Thymus (tissue), 11 donors: Measurements from ENCODE around the gene HDAC3. TPM values are rescaled to one million over a fixed set of nuclear protein-coding genes. Genes with fewer than 3 reads are reported as not detected.
A peak's percentile ranks its signal among the peaks of the same experiment; 100 is the strongest.

Source experiments
- DNase-seq, 9 donors: peaks; one replicate each; pipeline ENCODE4 v3.0.0-alpha.2; 2013; ENCODE audit warnings: low spot score in 9 of 9, low read depth in 6 of 9, missing footprints in 1 of 9
- H3K27ac ChIP-seq, 2 donors: one replicate each; pipeline ENCODE4 v1.5.1; 2013; ENCODE audit warnings: control low read depth in 1 of 2, low read depth in 1 of 2, low read length in 1 of 2, mild to moderate bottlenecking in 1 of 2, moderate library complexity in 1 of 2
- H3K27me3 ChIP-seq, 2 donors: one replicate each; pipeline ENCODE4 v1.5.1; 2013; ENCODE audit warnings: low read length in 1 of 2; ENCODE audit not compliant: control insufficient read depth in 2 of 2, insufficient read depth in 1 of 2
- H3K36me3 ChIP-seq, 2 donors: one replicate each; pipeline ENCODE4 v1.5.1; 2013; ENCODE audit warnings: low read length in 1 of 2, mild to moderate bottlenecking in 1 of 2, moderate library complexity in 1 of 2; ENCODE audit not compliant: control insufficient read depth in 2 of 2, insufficient read depth in 2 of 2
- H3K4me1 ChIP-seq, 2 donors: one replicate each; pipeline ENCODE4 v1.5.1; 2013; ENCODE audit warnings: low read length in 2 of 2; ENCODE audit not compliant: control insufficient read depth in 2 of 2, insufficient read depth in 2 of 2
- H3K4me3 ChIP-seq, 2 donors: one replicate each; pipeline ENCODE4 v1.5.1; 2013; ENCODE audit warnings: low read length in 2 of 2, control low read depth in 1 of 2, mild to moderate bottlenecking in 1 of 2
- H3K9me3 ChIP-seq, 2 donors: one replicate each; pipeline ENCODE4 v1.5.1; 2013; ENCODE audit warnings: low read length in 1 of 2, mild to moderate bottlenecking in 1 of 2; ENCODE audit not compliant: control insufficient read depth in 2 of 2, insufficient read depth in 1 of 2
- WGBS: extraction: QIAGEN DNeasy Blood & Tissue Kit; methylation state at CpG from one replicate; pipeline ENCODE4 v1.1.7; 2013; 5-methylcytosine and 5-hydroxymethylcytosine counted together
- polyA plus RNA-seq: library from polyadenylated mRNA; stranded (reverse); fragments of 200-250 nt; gene quantifications from one replicate; pipeline ENCODE4 v1.2.3, GENCODE V29; 2013
- total RNA-seq: library from RNA; stranded (reverse); fragments of 120-200 nt; gene quantifications from one replicate; pipeline ENCODE4 v1.2.4, GENCODE V29; 2013
- donor health status: healthy.

The HDAC3 gene
- total and polyA plus RNA-seq, 2 donors = 55.0 to 82.9 TPM

DNA sequence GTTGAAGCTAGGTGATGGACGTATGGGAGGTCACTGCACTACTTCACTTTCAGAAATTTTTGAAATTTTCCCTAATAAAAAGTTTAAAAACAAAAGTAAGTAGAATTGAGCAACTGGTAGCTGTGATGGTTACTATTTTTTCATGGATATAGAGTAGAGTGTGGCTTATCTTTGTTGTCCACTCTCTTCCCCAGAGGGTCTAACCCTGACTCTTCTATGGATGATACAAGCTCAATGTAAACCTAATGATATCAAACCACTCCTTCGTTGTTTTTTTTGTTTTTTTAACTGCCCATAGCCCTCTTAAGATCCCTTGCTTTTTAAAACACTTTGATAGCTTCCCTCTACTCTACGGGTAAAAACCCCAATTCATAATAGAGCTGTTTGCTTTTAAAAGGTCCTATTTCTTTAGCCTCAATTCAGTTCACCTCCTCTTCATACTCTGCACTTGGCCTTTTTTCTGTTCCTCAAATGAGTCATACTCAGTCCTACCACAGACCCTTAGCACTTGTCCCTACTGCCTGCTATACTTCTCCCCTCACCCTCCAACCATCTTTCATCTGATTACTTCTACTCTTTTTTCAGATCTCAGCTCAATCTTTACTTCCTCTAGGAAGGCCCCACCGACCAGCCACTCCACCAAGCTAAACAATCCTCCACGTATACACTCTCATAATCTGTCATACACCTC, 2.6 kb downstream of the HDAC3 start:
- Histone ChIP-seq H3K27ac (no peak overlapping the region), H3K9me3 (no peaks in the 10 kb centered on the region), H3K4me3 (no peak overlapping the region), H3K36me3 (peaks cover 17 to 40% of the 10 kb centered on the region in 2 donors), H3K4me1 (peaks cover 23 to 28% of the 10 kb centered on the region in 2 donors), H3K27me3 (peaks cover 0 to 3% of the 10 kb centered on the region in 2 donors)
- DNase-seq = no peak
- WGBS = 86% methylated on average over 5 of the region's 5 CpGs

DNA sequence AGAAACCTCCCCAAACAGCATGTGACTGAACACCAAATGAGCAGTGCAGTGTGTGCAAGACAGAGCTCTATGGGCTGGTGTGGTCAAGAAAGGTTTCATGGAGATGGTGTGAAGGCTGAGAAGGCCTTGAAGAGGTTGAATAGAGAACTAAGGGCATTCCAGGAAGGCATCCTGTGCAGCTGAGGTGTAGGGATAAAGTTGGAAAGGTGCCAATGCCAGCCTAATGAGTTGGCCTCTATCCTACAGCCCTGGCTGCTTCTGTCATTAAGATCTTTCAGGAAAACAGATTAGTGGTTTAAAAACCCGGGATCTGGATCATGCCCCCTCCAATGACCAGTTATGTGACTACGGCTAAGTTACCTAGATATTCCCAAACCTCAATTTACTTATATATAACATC, 4.0 kb downstream of the HDAC3 start:
- WGBS = 99% methylated on average over 2 of the region's 2 CpGs
- H3K27me3 ChIP-seq = peaks cover 0 to 2% of the 10 kb centered on the region in 2 donors

DNA sequence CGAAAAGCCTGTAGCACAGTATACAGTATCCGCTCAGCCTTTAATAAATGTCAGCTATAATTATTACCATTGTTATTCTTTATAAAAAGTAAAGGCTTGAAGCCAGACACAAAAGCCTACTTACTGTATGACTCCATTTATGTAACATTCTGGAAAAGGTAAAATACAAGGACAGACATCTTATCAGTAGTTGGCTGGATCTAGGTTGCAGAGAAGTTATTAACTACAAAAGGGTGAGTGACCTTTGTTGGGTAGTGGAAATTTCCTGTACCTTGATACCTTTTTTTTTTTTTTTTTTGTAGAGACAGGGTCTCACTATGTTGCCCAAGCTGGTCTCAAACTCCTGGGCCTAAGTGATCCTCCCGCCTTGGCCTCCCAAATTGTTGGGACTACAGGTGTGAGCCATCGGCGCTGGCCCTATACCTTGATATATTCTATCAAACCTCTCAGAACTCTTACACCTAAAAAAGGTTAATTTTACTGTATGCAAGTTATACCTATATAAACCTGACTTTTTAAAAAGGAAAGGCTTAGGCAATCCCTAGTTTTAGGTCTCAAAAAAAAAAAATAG, 6.0 kb downstream of the HDAC3 start:
- WGBS = 97% methylated on average over 5 of the region's 5 CpGs

More for the DNA sequence above, 4.0 kb downstream of the HDAC3 start:
- Histone ChIP-seq H3K9me3 (no peaks in the 10 kb centered on the region), H3K4me1 (peaks cover 17 to 19% of the 10 kb centered on the region in 2 donors), H3K36me3 (peaks cover 28 to 47% of the 10 kb centered on the region in 2 donors), H3K4me3 (no peak overlapping the region), H3K27ac (no peak overlapping the region)
- DNase-seq = no peak

DNA sequence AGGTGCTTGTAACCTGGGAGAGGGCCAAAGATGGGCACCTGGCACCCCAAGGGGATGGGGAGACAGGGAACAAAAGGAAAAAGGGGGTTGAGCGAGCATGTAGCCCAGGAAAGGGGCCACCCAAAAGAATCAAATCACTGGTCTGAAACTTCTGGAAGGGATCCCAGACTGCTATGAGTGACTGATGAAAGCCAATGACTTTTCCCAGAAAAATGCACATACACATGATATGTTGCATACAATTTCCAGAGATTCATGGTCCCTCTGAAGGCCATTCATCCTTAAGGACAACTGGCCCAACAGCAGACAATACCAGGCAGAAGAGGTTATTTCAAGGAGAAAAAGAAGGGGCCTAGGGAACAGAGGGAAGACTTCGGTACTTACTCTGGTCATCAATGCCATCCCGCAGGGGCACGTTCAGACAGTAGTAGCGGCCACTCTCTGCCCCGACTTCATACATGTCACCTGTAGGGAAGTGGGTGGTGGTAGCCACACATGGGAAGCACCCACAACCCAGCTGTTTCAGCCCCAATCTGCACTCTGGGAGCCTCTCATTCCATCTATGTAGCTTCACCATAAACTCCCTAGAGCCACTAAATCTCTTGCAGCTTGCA, 8.4 kb downstream of the HDAC3 start:
- Histone ChIP-seq H3K4me1 (peaks cover 0 to 3% of the 10 kb centered on the region in 2 donors), H3K27me3 (no peaks in the 10 kb centered on the region), H3K9me3 (no peaks in the 10 kb centered on the region), H3K27ac (no peak overlapping the region), H3K4me3 (no peak overlapping the region), H3K36me3 (peaks cover 49 to 76% of the 10 kb centered on the region in 2 donors)
- no peak for DNase-seq
- WGBS = 98% methylated on average over 6 of the region's 6 CpGs

More for the DNA sequence above, 6.0 kb downstream of the HDAC3 start:
- Histone ChIP-seq H3K27ac (no peak overlapping the region), H3K27me3 (no peaks in the 10 kb centered on the region), H3K9me3 (no peaks in the 10 kb centered on the region), H3K4me1 (peaks cover 10% of the 10 kb centered on the region in 2 donors), H3K4me3 (no peak overlapping the region), H3K36me3 (peaks cover 41 to 62% of the 10 kb centered on the region in 2 donors)
- DNase-seq = no peak

DNA sequence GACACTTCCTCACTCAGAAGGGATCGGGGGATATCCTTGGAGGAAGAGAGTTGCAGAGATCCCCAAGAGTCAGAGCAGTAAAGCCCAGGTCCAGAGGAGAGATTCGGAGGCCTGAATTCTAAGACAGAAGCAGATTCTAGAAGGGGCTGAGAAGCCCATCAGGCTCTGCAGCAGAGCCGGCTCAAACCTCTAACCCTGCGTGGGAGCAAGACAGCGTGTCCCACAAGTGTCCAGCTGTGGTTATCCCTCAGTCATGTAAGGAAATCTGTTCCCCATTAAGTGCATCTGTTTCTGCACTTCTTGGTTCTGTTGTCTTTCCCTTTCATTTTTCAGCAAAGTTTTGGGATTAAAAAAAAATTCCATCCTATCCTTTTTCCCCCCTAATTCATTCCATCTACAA, 13.0 kb downstream of the HDAC3 start:
- WGBS = 95% methylated on average over 5 of the region's 5 CpGs
- Histone ChIP-seq H3K27ac (peak overlapping the region in 1 of 2 donors; percentile 2), H3K4me3 (no peak overlapping the region), H3K27me3 (no peaks in the 10 kb centered on the region), H3K9me3 (no peaks in the 10 kb centered on the region), H3K36me3 (peaks cover 52 to 80% of the 10 kb centered on the region in 2 donors), H3K4me1 (peaks cover 0 to 14% of the 10 kb centered on the region in 2 donors)
- DNase-seq = no peak

DNA sequence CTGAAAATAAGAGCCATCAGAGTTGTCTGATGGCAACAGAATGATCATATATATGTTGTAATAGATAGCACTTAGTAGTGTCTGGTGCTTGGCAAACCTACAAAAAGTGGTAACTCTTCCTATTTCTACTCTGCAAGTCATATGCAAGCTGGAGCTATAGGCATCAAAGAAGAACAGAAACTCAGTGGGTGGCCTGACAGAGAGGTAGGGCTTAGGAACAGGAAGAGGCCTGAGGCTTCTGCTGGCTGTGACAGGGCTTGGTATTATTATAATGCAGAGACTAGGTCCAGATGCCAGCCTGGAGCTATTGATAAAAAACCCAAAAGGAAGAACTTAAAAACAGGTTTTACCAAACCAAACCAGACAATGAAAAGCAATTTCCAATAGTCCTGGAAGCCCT, 13.5 kb downstream of the HDAC3 start:
- peak overlapping the region in 1 of 2 donors; percentile 2 for H3K27ac ChIP-seq
- H3K36me3 ChIP-seq = peaks cover 48 to 76% of the 10 kb centered on the region in 2 donors
- H3K9me3 ChIP-seq = no peaks in the 10 kb centered on the region
- peaks cover 0 to 14% of the 10 kb centered on the region in 2 donors for H3K4me1 ChIP-seq
- H3K27me3 ChIP-seq = no peaks in the 10 kb centered on the region
- no peak overlapping the region for H3K4me3 ChIP-seq
- peak in 1 of 9 donors; percentile 47 for DNase-seq

DNA sequence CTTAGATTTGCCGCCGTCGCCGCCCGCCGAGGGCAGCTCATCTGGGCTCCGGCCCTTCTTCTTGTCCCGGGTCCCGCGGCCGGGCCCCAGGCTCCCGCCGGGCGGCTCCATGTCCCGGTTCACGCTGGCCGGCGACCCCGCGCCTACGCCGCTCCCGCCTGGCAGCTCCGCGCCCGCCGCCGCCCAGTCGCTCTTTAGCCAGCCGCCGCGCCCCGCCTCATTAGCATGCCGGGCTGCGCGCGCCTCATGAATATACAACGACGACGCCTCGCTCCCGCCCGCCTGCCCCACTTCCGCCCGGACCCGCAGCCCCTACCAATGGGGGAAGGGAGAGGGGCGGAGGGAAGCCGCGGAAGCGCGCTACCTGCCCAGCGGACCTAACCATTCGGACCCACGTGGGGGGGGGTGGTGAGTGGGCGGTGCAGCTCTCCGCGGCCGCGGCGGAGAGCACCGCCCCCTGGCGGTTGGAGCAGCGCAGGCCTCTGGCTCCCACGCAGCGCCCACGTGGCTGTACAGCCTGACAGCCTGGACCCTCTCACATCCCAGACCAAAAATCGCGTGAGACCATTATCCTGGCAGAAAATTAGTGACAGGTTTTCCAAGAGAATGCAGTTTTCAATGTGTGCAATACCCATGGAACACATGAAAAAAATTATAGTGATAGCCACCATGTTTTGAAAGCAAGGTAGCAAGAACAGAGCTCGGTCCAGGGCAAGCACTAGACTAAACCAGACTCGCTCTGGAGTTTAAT, 17.7 kb downstream of the HDAC3 start, which contains the start of gene DIAPH1:
TSS of gene DIAPH1 (minus strand) at position 197 of the 751 bp plus-strand sequence. CDS start at position 111, 86 bp downstream.
- Histone ChIP-seq H3K9me3 (no peaks in the 10 kb centered on the region), H3K27me3 (no peaks in the 10 kb centered on the region), H3K4me1 (peaks cover 6 to 30% of the 10 kb centered on the region in 2 donors), H3K36me3 (peaks cover 28 to 41% of the 10 kb centered on the region in 2 donors), H3K4me3 (peak within 1 kb of the TSS; percentile 75 to 95), H3K27ac (peak within 1 kb of the TSS; percentile 84 to 91)
- 3% methylated on average over 70 of the region's 70 CpGs for WGBS
- DNase-seq = peak; percentile 84 to 98 (median 95)

DNA sequence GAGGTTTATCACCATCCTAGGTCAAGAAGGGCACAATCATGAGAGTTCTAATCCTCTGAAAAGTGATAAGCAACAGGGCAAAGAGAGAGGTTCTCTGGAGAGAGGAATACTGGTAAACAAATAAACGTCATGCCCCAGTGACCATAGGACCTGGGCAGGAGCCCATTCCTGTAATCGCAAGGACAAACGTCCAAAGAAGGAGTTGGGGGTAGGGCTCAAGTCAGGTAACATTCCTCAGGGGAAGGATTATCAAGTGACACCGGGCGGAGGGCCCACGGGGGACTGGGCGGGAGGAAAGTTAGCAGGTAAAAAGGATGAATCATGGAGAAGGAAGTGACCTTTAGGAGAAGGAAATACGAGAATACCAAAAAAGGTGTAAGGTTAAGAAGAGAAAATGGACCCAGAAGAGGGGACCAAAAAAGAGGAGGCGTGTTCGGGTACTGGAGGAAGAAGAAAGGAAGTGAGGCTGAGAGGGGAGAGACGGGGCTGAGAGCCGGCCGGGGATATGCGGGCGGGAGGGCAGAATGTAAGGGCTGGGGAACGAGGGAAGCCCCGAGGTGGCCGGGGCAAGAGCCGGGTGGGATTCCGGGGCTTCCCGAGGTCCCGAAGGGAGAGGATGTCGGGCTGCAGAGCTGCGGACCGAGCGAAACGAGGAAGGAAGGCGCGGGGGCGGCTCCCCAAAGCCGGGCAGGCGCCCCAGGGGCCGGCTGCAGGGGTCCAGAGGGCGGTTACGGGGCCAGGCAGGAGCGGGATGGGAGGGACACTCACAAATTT, 18.4 kb downstream of the HDAC3 start:
- Histone ChIP-seq H3K27ac (peak overlapping the region; percentile 84 to 91), H3K36me3 (peaks cover 23 to 34% of the 10 kb centered on the region in 2 donors), H3K4me3 (peak overlapping the region; percentile 75 to 95), H3K9me3 (no peaks in the 10 kb centered on the region), H3K27me3 (no peaks in the 10 kb centered on the region), H3K4me1 (peaks cover 6 to 32% of the 10 kb centered on the region in 2 donors)
- WGBS = under 1% methylated on average over 36 of the region's 36 CpGs
- peak in 4 of 9 donors; percentile 48 to 75 (median 51) for DNase-seq
